ENCODE measurements around the gene PRAMEF5.
"Not testable (repeated sequence)": the region's sequence is repeated elsewhere in the genome, so short reads cannot be mapped to it uniquely, and the experiment has no call there.

- TF ChIP-seq, protein P1, sequence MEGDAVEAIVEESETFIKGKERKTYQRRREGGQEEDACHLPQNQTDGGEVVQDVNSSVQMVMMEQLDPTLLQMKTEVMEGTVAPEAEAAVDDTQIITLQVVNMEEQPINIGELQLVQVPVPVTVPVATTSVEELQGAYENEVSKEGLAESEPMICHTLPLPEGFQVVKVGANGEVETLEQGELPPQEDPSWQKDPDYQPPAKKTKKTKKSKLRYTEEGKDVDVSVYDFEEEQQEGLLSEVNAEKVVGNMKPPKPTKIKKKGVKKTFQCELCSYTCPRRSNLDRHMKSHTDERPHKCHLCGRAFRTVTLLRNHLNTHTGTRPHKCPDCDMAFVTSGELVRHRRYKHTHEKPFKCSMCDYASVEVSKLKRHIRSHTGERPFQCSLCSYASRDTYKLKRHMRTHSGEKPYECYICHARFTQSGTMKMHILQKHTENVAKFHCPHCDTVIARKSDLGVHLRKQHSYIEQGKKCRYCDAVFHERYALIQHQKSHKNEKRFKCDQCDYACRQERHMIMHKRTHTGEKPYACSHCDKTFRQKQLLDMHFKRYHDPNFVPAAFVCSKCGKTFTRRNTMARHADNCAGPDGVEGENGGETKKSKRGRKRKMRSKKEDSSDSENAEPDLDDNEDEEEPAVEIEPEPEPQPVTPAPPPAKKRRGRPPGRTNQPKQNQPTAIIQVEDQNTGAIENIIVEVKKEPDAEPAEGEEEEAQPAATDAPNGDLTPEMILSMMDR (IDR thresholded peaks at IDR 0.05): not testable (repeated sequence)
- TF ChIP-seq EZH2 (IDR thresholded peaks at IDR 0.05; ENCODE audit: borderline replicate concordance, insufficient read depth, low read depth, low read length, poor library complexity, severe bottlenecking): not testable (repeated sequence)
These were observed 23.4 kb upstream of the PRAMEF5 start for GRCh38 chr1:13230601-13231000.

All from B cell (primary cell).